K562 (cell line): ENCODE measurements around the gene SNRNP48. TPM values are rescaled to one million over a fixed set of nuclear protein-coding genes. Genes with fewer than 3 reads are reported as not detected.

Experiments
- ATAC-seq: fragments of 200-7000 bp; cut with Tn5 transposase; 3 replicates; pipeline ENCODE4 v1.9.1; 2020; ENCODE audit warnings: moderate library complexity
- BruUV-seq: library from RNA; stranded (reverse); fragments of 400-500 nt; replicated peaks from 2 replicates; lab custom pipeline; 2021; lab: Mats Ljungman, UMichigan
- CTCF ChIA-PET: fragments of 300-600 bp; formaldehyde crosslinking; extraction: SDS; loops from one replicate; lab custom pipeline; 2021; ENCODE audit warnings: low intra/inter-chr PET ratio; lab: Yijun Ruan, JAX
- POLR2A ChIA-PET: fragments of 300-600, 350-650 bp; sonication (Branson Sonifier 250); formaldehyde crosslinking; extraction: SDS; loops from one replicate; lab custom pipeline; 2021; ENCODE audit warnings: antibody characterized with exemption, inconsistent platforms; lab: Yijun Ruan, JAX
- DNase-seq, 4 experiments: peaks; one replicate each; pipeline versions ENCODE4 v3.0.0 to v3.0.0-alpha.2; 2011 to 2018; ENCODE audit warnings: low spot score in 3 of 4, mixed read lengths in 3 of 4; ENCODE audit errors: extremely low read depth in 1 of 4
- FAIRE-seq: peaks from 2 replicates; lab custom pipeline; 2011; peaks lifted over from hg19 to GRCh38; lab: Jason Lieb, UNC
- H2AFZ ChIP-seq: 2 replicates; pipeline ENCODE4 v1.6.0; 2011; ENCODE audit warnings: low read depth, low read length, control low read depth, inconsistent platforms
- H3K27ac ChIP-seq: fragments of 200-600 bp; 3 replicates; pipeline ENCODE4 v1.8.0; 2011; ENCODE audit warnings: low read depth, mild to moderate bottlenecking, control low read depth, inconsistent platforms, low read length, moderate library complexity, mixed read lengths; ENCODE audit errors: extremely low read depth
- H3K27me3 ChIP-seq, 2 experiments: fragments of 300-600 bp in 1 of 2; 2 replicates in 1 of 2; 3 replicates in 1 of 2; pipeline versions ENCODE4 v1.6.0 to v1.8.0; 2011; ENCODE audit warnings: inconsistent platforms in 2 of 2, low read length in 2 of 2, mild to moderate bottlenecking in 1 of 2, mixed read lengths in 1 of 2, moderate library complexity in 1 of 2; ENCODE audit not compliant: control insufficient read depth in 2 of 2, insufficient read depth in 2 of 2
- H3K36me3 ChIP-seq: fragments of 300-600 bp; 3 replicates; pipeline ENCODE4 v1.8.0; 2011; ENCODE audit warnings: mild to moderate bottlenecking, low read length, inconsistent platforms; ENCODE audit not compliant: control insufficient read depth, insufficient read depth
- H3K4me1 ChIP-seq, 2 experiments: fragments of 200-600 bp in 1 of 2; replicated peaks in 1 of 2; 2 replicates in 1 of 2; 3 replicates in 1 of 2; pipeline versions ENCODE4 v1.5.1 to v1.8.0; 2011; ENCODE audit warnings: inconsistent platforms in 2 of 2, low read length in 2 of 2, mild to moderate bottlenecking in 1 of 2, mixed read lengths in 1 of 2, moderate library complexity in 1 of 2; ENCODE audit not compliant: control insufficient read depth in 2 of 2, insufficient read depth in 2 of 2
- H3K4me2 ChIP-seq: 2 replicates; pipeline ENCODE4 v1.6.1; 2011; ENCODE audit warnings: low read length, control low read depth, inconsistent platforms, mixed read lengths; ENCODE audit not compliant: insufficient read depth
- H3K4me3 ChIP-seq: fragments of 200-600 bp; sonication (generic), shearing (Covaris generic); 2 replicates; pipeline ENCODE4 v1.5.1; 2016; ENCODE audit warnings: control low read depth, inconsistent platforms
- H3K79me2 ChIP-seq: fragments of 200-600 bp; 3 replicates; pipeline ENCODE4 v1.8.0; 2011; ENCODE audit warnings: low read length, inconsistent platforms; ENCODE audit not compliant: control insufficient read depth, insufficient read depth
- H3K9ac ChIP-seq, 2 experiments: 2 replicates each; pipeline versions ENCODE4 v1.6.0 to v1.6.1; 2011; ENCODE audit warnings: low read depth in 2 of 2, low read length in 2 of 2, control low read depth in 1 of 2, inconsistent platforms in 1 of 2, mild to moderate bottlenecking in 1 of 2, mixed read lengths in 1 of 2; ENCODE audit not compliant: insufficient read depth in 1 of 2
- H3K9me1 ChIP-seq: one replicate; pipeline ENCODE4 v1.6.0; 2011; ENCODE audit warnings: inconsistent platforms, mild to moderate bottlenecking, low read length, moderate library complexity; ENCODE audit not compliant: control insufficient read depth, insufficient read depth
- H3K9me3 ChIP-seq: replicated peaks from 2 replicates; pipeline ENCODE4 v1.5.1; 2011; ENCODE audit warnings: low read depth, low read length, inconsistent platforms; ENCODE audit not compliant: control insufficient read depth, insufficient read depth
- H4K20me1 ChIP-seq: replicated peaks from 2 replicates; pipeline ENCODE4 v1.6.1; 2011; ENCODE audit warnings: low read length, inconsistent platforms, mixed read lengths; ENCODE audit not compliant: control insufficient read depth, insufficient read depth
- BMI1 ChIP-seq: fragments of 150-350 bp; IDR thresholded peaks from 2 replicates; pipeline ENCODE4 v1.6.1; 2014; ENCODE audit warnings: low read length
- CBX2 ChIP-seq: fragments of 200-600 bp; sonication (generic); IDR thresholded peaks from one replicate; pipeline ENCODE4 v1.6.1; 2012; ENCODE audit warnings: mild to moderate bottlenecking, low read length, inconsistent platforms; ENCODE audit not compliant: insufficient read depth, poor library complexity, severe bottlenecking
- DPF2 ChIP-seq: fragments of 450-650 bp; IDR thresholded peaks from 2 replicates; pipeline ENCODE4 v1.6.1; 2016
- KDM2B ChIP-seq: fragments of 250-450 bp; sonication (Bioruptor Pico); IDR thresholded peaks from 2 replicates; pipeline ENCODE4 v1.8.0; 2021; ENCODE audit warnings: mild to moderate bottlenecking, moderate library complexity
- MAFF ChIP-seq: IDR thresholded peaks from 2 replicates; pipeline ENCODE4 v1.6.1; 2012; ENCODE audit warnings: low read length, improper control_type of control experiment
- MTA2 ChIP-seq: fragments of 450-650 bp; IDR thresholded peaks from 2 replicates; pipeline ENCODE4 v1.6.1; 2016; ENCODE audit warnings: low read depth
- SMARCB1 ChIP-seq: IDR thresholded peaks from 2 replicates; pipeline ENCODE4 v1.6.1; 2011; ENCODE audit warnings: improper control_type of control experiment, low read depth; ENCODE audit not compliant: insufficient read length
- ZNF140 ChIP-seq: fragments of 250-450 bp; sonication (Bioruptor Pico); IDR thresholded peaks from 2 replicates; pipeline ENCODE4 v1.8.0; 2021; ENCODE audit warnings: moderate library complexity, mild to moderate bottlenecking, inconsistent platforms
- ZNF217 ChIP-seq: sonication (generic); formaldehyde crosslinking; IDR thresholded peaks from 2 replicates; pipeline ENCODE4 v1.8.0; 2022; ENCODE audit warnings: mild to moderate bottlenecking, missing genetic modification reagents
- WGBS: fragments of 100-300 bp; shearing (Covaris generic); methylation state at CpG from one replicate; pipeline ENCODE4 v1.1.6; 2016; ENCODE audit warnings: low coverage, mixed read lengths; ENCODE audit not compliant: insufficient coverage; ENCODE audit errors: missing lambda C conversion rate; 5-methylcytosine and 5-hydroxymethylcytosine counted together
- in situ Hi-C: fragments of 300-500 bp; cut with MboI; formaldehyde crosslinking; loops from 4 replicates; pipeline ENCODE4 v1.15.0; 2018; ENCODE audit warnings: inconsistent platforms, mixed read lengths
- intact Hi-C: fragments of 100-400 bp; cut with micrococcal nuclease; formaldehyde crosslinking; loops from 2 replicates; pipeline ENCODE4 v1.14.2; 2022
- polyA plus RNA-seq, 8 experiments: library from polyadenylated mRNA; depleted of rRNA in 4 of 8; stranded (reverse) in 5 of 8; unstranded in 3 of 8; fragments of >200 nt; fragmentation: Nextera tagmentation in 2 of 8; fragmentation: Illumina TruSeq in 1 of 8; extraction: Ambion mirVana in 2 of 8; extraction: Trizol in 1 of 8; gene quantifications; 2 replicates each; pipeline versions ENCODE4 v1.2.1 to v1.2.3, GENCODE V29; 2011 to 2014; ENCODE audit warnings: inconsistent platforms in 1 of 8, missing spikeins in 1 of 8
- total RNA-seq, 7 experiments: library from RNA; depleted of rRNA in 6 of 7; stranded (reverse); fragments of >200 nt in 6 of 7; fragmentation: Illumina TruSeq in 2 of 7; extraction: Trizol in 2 of 7; gene quantifications; 2 replicates each; pipeline versions ENCODE4 v1.2.1 to v1.2.3, GENCODE V29; 2011 to 2021; ENCODE audit warnings: low replicate concordance in 1 of 7
- TF ChIP-seq, protein P1 (sequence below): fragments of 450-650 bp; IDR thresholded peaks from 2 replicates; pipeline ENCODE4 v1.6.1; 2014; ENCODE audit warnings: low read depth, mild to moderate bottlenecking, moderate library complexity, borderline replicate concordance
- TF ChIP-seq, protein P2 (sequence below): IDR thresholded peaks from 2 replicates; pipeline ENCODE4 v1.6.1; 2011; ENCODE audit warnings: borderline replicate concordance, low read depth, mild to moderate bottlenecking, moderate library complexity, low read length; ENCODE audit not compliant: insufficient read depth, poor library complexity, severe bottlenecking
- TF ChIP-seq, protein P3 (sequence below), 2 experiments: fragments of 450-650 bp; IDR thresholded peaks; 2 replicates each; pipeline ENCODE4 v1.6.1; 2018; ENCODE audit warnings: mild to moderate bottlenecking in 2 of 2, low read depth in 1 of 2; ENCODE audit not compliant: partially characterized antibody in 2 of 2
- TF ChIP-seq, protein P4 (sequence below): sonication (generic); formaldehyde crosslinking; IDR thresholded peaks from 2 replicates; pipeline ENCODE4 v1.8.0; 2022; ENCODE audit warnings: mild to moderate bottlenecking, low read depth, missing genetic modification reagents

SNRNP48 gene
- total and polyA plus RNA-seq, 9 of the 15 experiments (the other 6 are each of a cell fraction or from before 2014, with no cell fraction given) = 6.2 to 32.9 (median 18.6) TPM

DNA sequence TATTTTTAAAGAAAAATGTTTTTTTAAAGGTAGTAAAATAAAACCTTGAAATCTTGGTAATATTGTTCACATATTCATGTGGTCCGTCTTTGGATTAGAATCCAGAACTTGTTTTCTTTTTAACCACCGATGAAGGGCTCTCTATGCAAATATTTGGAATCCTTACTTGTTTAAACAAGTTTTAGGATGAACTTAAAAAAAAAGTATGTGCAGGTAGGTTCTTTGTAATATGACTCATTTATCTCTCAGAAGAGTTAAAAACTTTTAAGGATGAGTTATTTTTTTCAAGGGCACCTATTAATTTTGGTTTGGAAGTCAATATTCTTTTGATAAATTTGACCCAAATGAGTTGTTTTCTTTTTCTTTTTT lies 39.6 kb upstream of the SNRNP48 start:
- H3K9ac ChIP-seq = no peak overlapping the region
- H3K27me3 ChIP-seq = peaks cover 55 to 60% of the 10 kb centered on the region in 2 experiments
- H3K79me2 ChIP-seq = no peaks in the 10 kb centered on the region
- no peaks in the 10 kb centered on the region; the same call in 1 of the 2 replicates for H4K20me1 ChIP-seq
- no peaks in the 10 kb centered on the region for H3K9me1 ChIP-seq
- in situ Hi-C loops = no loop called here
- WGBS = 2% methylated on average over 2 of the region's 2 CpGs
- CTCF ChIA-PET = no interaction called here
- no peak for ATAC-seq
- no peaks in the 10 kb centered on the region for H3K36me3 ChIP-seq
- no peak for DNase-seq
- intact Hi-C loops = no loop called here
- no peak overlapping the region for H3K27ac ChIP-seq
- no peak overlapping the region for H3K4me2 ChIP-seq
- FAIRE-seq = peak; percentile 55
- H3K4me3 ChIP-seq = no peak overlapping the region
- BruUV-seq = no TSS peak
- H3K4me1 ChIP-seq = no peaks in the 10 kb centered on the region
- H2AFZ ChIP-seq = no peak overlapping the region
- no peaks in the 10 kb centered on the region for H3K9me3 ChIP-seq
- POLR2A ChIA-PET = no interaction called here
- TF ChIP-seq, protein P1, sequence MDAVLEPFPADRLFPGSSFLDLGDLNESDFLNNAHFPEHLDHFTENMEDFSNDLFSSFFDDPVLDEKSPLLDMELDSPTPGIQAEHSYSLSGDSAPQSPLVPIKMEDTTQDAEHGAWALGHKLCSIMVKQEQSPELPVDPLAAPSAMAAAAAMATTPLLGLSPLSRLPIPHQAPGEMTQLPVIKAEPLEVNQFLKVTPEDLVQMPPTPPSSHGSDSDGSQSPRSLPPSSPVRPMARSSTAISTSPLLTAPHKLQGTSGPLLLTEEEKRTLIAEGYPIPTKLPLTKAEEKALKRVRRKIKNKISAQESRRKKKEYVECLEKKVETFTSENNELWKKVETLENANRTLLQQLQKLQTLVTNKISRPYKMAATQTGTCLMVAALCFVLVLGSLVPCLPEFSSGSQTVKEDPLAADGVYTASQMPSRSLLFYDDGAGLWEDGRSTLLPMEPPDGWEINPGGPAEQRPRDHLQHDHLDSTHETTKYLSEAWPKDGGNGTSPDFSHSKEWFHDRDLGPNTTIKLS = no peak
- TF ChIP-seq CBX2 (peak; percentile 14), ZNF217 (CRISPR knock-in tag) (no peak), BMI1 (peak; percentile 48; the same call in 1 of the 2 replicates), MTA2 (no peak), ZNF140 (CRISPR knock-in tag) (no peak), KDM2B (CRISPR knock-in tag) (no peak), DPF2 (no peak), SMARCB1 (no peak), MAFF (no peak)
- TF ChIP-seq, protein P2, sequence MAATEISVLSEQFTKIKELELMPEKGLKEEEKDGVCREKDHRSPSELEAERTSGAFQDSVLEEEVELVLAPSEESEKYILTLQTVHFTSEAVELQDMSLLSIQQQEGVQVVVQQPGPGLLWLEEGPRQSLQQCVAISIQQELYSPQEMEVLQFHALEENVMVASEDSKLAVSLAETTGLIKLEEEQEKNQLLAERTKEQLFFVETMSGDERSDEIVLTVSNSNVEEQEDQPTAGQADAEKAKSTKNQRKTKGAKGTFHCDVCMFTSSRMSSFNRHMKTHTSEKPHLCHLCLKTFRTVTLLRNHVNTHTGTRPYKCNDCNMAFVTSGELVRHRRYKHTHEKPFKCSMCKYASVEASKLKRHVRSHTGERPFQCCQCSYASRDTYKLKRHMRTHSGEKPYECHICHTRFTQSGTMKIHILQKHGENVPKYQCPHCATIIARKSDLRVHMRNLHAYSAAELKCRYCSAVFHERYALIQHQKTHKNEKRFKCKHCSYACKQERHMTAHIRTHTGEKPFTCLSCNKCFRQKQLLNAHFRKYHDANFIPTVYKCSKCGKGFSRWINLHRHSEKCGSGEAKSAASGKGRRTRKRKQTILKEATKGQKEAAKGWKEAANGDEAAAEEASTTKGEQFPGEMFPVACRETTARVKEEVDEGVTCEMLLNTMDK = no peak
- TF ChIP-seq, protein P3, sequence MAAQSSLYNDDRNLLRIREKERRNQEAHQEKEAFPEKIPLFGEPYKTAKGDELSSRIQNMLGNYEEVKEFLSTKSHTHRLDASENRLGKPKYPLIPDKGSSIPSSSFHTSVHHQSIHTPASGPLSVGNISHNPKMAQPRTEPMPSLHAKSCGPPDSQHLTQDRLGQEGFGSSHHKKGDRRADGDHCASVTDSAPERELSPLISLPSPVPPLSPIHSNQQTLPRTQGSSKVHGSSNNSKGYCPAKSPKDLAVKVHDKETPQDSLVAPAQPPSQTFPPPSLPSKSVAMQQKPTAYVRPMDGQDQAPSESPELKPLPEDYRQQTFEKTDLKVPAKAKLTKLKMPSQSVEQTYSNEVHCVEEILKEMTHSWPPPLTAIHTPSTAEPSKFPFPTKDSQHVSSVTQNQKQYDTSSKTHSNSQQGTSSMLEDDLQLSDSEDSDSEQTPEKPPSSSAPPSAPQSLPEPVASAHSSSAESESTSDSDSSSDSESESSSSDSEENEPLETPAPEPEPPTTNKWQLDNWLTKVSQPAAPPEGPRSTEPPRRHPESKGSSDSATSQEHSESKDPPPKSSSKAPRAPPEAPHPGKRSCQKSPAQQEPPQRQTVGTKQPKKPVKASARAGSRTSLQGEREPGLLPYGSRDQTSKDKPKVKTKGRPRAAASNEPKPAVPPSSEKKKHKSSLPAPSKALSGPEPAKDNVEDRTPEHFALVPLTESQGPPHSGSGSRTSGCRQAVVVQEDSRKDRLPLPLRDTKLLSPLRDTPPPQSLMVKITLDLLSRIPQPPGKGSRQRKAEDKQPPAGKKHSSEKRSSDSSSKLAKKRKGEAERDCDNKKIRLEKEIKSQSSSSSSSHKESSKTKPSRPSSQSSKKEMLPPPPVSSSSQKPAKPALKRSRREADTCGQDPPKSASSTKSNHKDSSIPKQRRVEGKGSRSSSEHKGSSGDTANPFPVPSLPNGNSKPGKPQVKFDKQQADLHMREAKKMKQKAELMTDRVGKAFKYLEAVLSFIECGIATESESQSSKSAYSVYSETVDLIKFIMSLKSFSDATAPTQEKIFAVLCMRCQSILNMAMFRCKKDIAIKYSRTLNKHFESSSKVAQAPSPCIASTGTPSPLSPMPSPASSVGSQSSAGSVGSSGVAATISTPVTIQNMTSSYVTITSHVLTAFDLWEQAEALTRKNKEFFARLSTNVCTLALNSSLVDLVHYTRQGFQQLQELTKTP (IDR thresholded peaks at IDR 0.05; ENCODE audit: low read depth in 1 of 2, partially characterized antibody in 2 of 2) = no peak
- TF ChIP-seq, protein P4, sequence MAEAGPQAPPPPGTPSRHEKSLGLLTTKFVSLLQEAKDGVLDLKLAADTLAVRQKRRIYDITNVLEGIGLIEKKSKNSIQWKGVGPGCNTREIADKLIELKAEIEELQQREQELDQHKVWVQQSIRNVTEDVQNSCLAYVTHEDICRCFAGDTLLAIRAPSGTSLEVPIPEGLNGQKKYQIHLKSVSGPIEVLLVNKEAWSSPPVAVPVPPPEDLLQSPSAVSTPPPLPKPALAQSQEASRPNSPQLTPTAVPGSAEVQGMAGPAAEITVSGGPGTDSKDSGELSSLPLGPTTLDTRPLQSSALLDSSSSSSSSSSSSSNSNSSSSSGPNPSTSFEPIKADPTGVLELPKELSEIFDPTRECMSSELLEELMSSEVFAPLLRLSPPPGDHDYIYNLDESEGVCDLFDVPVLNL (CRISPR knock-in tag) = no peak
